MCF 10A (cell line): ENCODE data around the gene RPH3AL. TPM values are rescaled to one million over a fixed set of nuclear protein-coding genes. Genes with fewer than 3 reads are reported as not detected.
"Not testable (repeated sequence)": the region's sequence is repeated elsewhere in the genome, so short reads cannot be mapped to it uniquely, and the experiment has no call there.

ENCODE experiments used
- BruUV-seq: library from RNA; stranded (reverse); fragments of 400-500 nt; replicated peaks from 2 replicates; lab custom pipeline; 2021; lab: Mats Ljungman, UMichigan
- CTCF ChIA-PET: fragments of 300-600 bp; sonication (Branson Sonifier 250); formaldehyde crosslinking; extraction: SDS; loops from one replicate; lab custom pipeline; 2021; ENCODE audit warnings: antibody characterized with exemption, inconsistent platforms; lab: Yijun Ruan, JAX
- POLR2A ChIA-PET: fragments of 300-600, 350-650 bp; sonication (Branson Sonifier 250); formaldehyde crosslinking; extraction: SDS; loops from one replicate; lab custom pipeline; 2020; ENCODE audit warnings: antibody characterized with exemption, inconsistent platforms; lab: Yijun Ruan, JAX
- DNase-seq: peaks from one replicate; pipeline ENCODE4 v3.0.0-alpha.2; 2018; ENCODE audit not compliant: unreplicated experiment
- H3K27ac Mint-ChIP-seq: one replicate; pipeline ENCODE4 v1.8.0; 2022; ENCODE audit warnings: mild to moderate bottlenecking, low read depth, mixed read lengths; ENCODE audit not compliant: unreplicated experiment
- H3K27me3 Mint-ChIP-seq: one replicate; pipeline ENCODE4 v1.8.0; 2022; ENCODE audit warnings: mixed read lengths; ENCODE audit not compliant: insufficient read depth, unreplicated experiment
- H3K36me3 Mint-ChIP-seq: one replicate; pipeline ENCODE4 v1.8.0; 2022; ENCODE audit warnings: mild to moderate bottlenecking, moderate library complexity, mixed read lengths; ENCODE audit not compliant: insufficient read depth, unreplicated experiment
- H3K4me1 Mint-ChIP-seq: one replicate; pipeline ENCODE4 v1.8.0; 2022; ENCODE audit warnings: mixed read lengths; ENCODE audit not compliant: insufficient read depth, unreplicated experiment
- H3K4me3 Mint-ChIP-seq: one replicate; pipeline ENCODE4 v1.8.0; 2022; ENCODE audit warnings: mild to moderate bottlenecking, moderate library complexity, mixed read lengths; ENCODE audit not compliant: unreplicated experiment
- H3K9me3 Mint-ChIP-seq: one replicate; pipeline ENCODE4 v1.8.0; 2022; ENCODE audit warnings: mixed read lengths; ENCODE audit not compliant: unreplicated experiment
- intact Hi-C: fragments of 100-400 bp; cut with micrococcal nuclease; formaldehyde crosslinking; loops from 2 replicates; pipeline ENCODE4 v1.14.1; 2022
- total RNA-seq: library from RNA; stranded (reverse); gene quantifications from 2 replicates; pipeline ENCODE4 v1.2.3, GENCODE V29; 2022
- TF ChIP-seq, protein P1 (sequence below): fragments of 200-600 bp; IDR thresholded peaks from one replicate; pipeline ENCODE4 v1.8.0; 2022; ENCODE audit warnings: antibody characterized with exemption, mild to moderate bottlenecking; ENCODE audit not compliant: unreplicated experiment

RPH3AL gene
- total RNA-seq, 1 experiment from 2014 or later = 0.89 TPM

GRCh38 chr17:227078-227945 lies 125.3 kb downstream of the RPH3AL start:
- Mint-ChIP-seq H3K36me3 (no peaks in the 10 kb centered on the region), H3K4me1 (no peaks in the 10 kb centered on the region), H3K4me3 (no peak overlapping the region), H3K9me3 (no peaks in the 10 kb centered on the region), H3K27me3 (peaks cover 11% of the 10 kb centered on the region), H3K27ac (no peak overlapping the region)
- POLR2A ChIA-PET = no interaction called here
- no TSS peak for BruUV-seq
- CTCF ChIA-PET = interaction anchor here (0.7 kb wide), 1 partner anchor 114 kb away, joined by 3 read pairs; no protein-coding TSS in a partner anchor
- TF ChIP-seq, protein P1, sequence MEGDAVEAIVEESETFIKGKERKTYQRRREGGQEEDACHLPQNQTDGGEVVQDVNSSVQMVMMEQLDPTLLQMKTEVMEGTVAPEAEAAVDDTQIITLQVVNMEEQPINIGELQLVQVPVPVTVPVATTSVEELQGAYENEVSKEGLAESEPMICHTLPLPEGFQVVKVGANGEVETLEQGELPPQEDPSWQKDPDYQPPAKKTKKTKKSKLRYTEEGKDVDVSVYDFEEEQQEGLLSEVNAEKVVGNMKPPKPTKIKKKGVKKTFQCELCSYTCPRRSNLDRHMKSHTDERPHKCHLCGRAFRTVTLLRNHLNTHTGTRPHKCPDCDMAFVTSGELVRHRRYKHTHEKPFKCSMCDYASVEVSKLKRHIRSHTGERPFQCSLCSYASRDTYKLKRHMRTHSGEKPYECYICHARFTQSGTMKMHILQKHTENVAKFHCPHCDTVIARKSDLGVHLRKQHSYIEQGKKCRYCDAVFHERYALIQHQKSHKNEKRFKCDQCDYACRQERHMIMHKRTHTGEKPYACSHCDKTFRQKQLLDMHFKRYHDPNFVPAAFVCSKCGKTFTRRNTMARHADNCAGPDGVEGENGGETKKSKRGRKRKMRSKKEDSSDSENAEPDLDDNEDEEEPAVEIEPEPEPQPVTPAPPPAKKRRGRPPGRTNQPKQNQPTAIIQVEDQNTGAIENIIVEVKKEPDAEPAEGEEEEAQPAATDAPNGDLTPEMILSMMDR = no peak
- no peak for DNase-seq
- intact Hi-C loops = no loop called here

GRCh38 chr17:226108-227077 lies 126.2 kb downstream of the RPH3AL start:
- ChIA-PET POLR2A (no interaction called here), CTCF (interaction anchor here (0.7 kb wide), 1 partner anchor 115 kb away, joined by 3 read pairs; no protein-coding TSS in a partner anchor)
- no peak overlapping the region for H3K27ac Mint-ChIP-seq
- H3K4me1 Mint-ChIP-seq = no peaks in the 10 kb centered on the region
- no TSS peak for BruUV-seq
- no peak overlapping the region for H3K4me3 Mint-ChIP-seq
- H3K36me3 Mint-ChIP-seq = no peaks in the 10 kb centered on the region
- intact Hi-C loops = no loop called here
- no peak for DNase-seq
- TF ChIP-seq, protein P1 = no peak
- peaks cover 11% of the 10 kb centered on the region for H3K27me3 Mint-ChIP-seq
- H3K9me3 Mint-ChIP-seq = no peaks in the 10 kb centered on the region

- TF ChIP-seq, protein P1 = no peak
- DNase-seq = no peak
- Mint-ChIP-seq H3K4me3 (no peak overlapping the region), H3K9me3 (no peaks in the 10 kb centered on the region), H3K27ac (no peak overlapping the region), H3K4me1 (no peaks in the 10 kb centered on the region), H3K36me3 (no peaks in the 10 kb centered on the region), H3K27me3 (peaks cover 11% of the 10 kb centered on the region)
- intact Hi-C loops = no loop called here
- ChIA-PET POLR2A (no interaction called here), CTCF (no interaction called here)
- no TSS peak for BruUV-seq
Measured at GRCh38 chr17:225551-225950, 127.1 kb downstream of the RPH3AL start.

DNA sequence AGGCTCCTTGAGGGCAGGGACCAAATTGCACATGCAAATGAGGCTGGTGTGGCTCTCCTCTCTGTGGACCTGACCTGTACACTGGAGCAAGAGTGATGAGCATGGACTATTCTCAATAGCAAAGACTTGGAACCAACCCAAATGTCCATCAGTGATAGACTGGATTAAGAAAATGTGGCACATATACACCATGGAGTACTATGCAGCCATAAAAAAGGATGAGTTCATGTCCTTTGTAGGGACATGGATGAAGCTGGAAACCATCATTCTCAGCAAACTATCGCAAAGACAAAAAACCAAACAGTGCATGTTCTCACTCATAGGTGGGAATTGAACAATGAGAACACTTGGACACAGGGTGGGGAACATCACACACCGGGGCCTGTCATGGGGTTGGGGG lies 128.0 kb downstream of the RPH3AL start:
- BruUV-seq, H3K4me1 Mint-ChIP-seq, POLR2A ChIA-PET, H3K4me3 Mint-ChIP-seq, H3K27ac Mint-ChIP-seq, DNase-seq, CTCF ChIA-PET, H3K9me3 Mint-ChIP-seq, H3K36me3 Mint-ChIP-seq, intact Hi-C loops: not testable (repeated sequence)
- peaks cover 11% of the 10 kb centered on the region for H3K27me3 Mint-ChIP-seq
